GM12872 (cell line): ENCODE data around the gene DOP1A.

ENCODE experiments used
- TF ChIP-seq, protein P1 (sequence below): IDR thresholded peaks from 3 replicates; pipeline ENCODE4 v1.5.1; 2011; ENCODE audit warnings: low read depth, mild to moderate bottlenecking, low read length, moderate library complexity; ENCODE audit not compliant: insufficient read depth

The DOP1A gene, protein sequence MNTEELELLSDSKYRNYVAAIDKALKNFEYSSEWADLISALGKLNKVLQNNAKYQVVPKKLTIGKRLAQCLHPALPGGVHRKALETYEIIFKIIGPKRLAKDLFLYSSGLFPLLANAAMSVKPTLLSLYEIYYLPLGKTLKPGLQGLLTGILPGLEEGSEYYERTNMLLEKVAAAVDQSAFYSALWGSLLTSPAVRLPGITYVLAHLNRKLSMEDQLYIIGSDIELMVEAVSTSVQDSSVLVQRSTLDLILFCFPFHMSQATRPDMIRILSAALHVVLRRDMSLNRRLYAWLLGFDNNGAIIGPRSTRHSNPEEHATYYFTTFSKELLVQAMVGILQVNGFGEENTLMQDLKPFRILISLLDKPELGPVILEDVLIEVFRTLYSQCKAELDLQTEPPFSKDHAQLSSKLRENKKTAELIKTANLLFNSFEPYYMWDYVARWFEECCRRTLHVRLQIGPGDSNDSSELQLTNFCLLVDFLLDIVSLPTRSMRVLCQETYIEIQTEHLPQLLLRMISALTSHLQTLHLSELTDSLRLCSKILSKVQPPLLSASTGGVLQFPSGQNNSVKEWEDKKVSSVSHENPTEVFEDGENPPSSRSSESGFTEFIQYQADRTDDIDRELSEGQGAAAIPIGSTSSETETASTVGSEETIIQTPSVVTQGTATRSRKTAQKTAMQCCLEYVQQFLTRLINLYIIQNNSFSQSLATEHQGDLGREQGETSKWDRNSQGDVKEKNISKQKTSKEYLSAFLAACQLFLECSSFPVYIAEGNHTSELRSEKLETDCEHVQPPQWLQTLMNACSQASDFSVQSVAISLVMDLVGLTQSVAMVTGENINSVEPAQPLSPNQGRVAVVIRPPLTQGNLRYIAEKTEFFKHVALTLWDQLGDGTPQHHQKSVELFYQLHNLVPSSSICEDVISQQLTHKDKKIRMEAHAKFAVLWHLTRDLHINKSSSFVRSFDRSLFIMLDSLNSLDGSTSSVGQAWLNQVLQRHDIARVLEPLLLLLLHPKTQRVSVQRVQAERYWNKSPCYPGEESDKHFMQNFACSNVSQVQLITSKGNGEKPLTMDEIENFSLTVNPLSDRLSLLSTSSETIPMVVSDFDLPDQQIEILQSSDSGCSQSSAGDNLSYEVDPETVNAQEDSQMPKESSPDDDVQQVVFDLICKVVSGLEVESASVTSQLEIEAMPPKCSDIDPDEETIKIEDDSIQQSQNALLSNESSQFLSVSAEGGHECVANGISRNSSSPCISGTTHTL (N-terminal part only)

DNA sequence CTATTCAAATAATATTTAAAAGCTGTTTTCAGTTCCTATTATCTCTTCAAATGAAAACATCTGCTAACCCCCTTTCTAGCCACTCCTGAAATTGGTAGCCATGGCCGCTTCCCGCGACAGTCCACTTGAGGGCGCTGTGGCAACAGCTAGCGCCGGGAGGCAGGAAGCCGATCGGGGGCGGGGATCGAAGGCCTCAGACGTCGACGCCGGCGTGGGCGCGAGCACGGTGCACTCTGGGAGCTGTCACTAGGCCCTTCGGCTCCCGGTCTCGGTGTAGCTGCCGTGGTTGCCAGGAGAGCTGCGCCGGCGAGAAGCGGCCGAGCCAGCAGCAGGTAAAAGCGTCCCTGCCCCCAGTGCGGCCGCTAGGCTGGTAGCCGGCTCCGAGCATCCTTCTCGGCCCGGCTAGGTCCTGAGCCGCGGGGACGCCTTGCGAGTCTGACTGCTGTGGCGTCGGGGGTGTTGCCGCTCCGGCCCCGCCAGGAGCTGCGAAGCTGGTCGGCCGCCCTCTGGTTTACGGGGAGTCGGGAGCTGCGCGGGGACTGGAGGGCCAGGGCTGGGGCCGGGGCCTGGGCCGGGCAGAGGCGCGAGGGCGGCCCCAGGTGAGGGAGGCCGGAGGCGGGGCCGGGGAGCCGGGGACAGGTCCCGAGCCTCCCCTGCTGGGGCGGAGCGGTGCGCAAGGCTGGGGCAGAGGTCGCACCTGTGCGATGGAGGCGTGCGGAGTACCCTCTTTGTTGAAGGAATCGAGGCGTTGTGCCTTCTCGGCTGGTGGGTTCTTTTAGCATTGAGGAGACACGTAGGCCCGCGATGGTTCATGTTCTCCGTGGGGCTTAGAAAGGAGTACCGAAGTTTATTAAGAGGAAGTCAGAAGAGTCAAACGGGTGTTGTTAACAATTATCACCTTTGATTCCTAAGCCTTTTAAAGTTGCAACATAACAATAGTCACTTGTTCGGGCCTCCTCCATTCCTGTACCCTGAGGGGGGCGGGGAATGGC, at the start of gene DOP1A:
Gene DOP1A, plus strand, starts transcription at position 224 of the 992 bp plus-strand sequence. CDS start 29,307 bp downstream, outside the sequence.
- TF ChIP-seq, protein P1, sequence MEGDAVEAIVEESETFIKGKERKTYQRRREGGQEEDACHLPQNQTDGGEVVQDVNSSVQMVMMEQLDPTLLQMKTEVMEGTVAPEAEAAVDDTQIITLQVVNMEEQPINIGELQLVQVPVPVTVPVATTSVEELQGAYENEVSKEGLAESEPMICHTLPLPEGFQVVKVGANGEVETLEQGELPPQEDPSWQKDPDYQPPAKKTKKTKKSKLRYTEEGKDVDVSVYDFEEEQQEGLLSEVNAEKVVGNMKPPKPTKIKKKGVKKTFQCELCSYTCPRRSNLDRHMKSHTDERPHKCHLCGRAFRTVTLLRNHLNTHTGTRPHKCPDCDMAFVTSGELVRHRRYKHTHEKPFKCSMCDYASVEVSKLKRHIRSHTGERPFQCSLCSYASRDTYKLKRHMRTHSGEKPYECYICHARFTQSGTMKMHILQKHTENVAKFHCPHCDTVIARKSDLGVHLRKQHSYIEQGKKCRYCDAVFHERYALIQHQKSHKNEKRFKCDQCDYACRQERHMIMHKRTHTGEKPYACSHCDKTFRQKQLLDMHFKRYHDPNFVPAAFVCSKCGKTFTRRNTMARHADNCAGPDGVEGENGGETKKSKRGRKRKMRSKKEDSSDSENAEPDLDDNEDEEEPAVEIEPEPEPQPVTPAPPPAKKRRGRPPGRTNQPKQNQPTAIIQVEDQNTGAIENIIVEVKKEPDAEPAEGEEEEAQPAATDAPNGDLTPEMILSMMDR: peak; percentile 87

DNA sequence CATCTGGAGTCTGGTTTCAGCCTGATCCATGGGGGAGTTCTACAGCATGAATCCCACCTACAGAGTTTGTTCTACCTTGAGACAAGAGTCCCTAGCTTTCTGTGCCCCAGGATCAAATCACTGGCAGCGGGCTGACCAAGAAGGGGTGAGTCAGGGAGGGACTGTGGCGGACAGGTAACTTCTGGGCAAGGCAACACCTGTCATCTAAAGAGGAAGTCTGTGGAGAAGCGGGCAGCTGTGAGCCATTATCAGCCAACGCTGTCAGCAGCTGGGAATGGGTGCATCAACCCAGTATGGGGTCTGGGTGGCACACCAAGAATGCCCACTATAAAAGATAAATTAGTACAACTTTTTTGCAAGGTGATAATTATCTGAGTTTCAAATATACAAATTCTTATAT, 47.7 kb upstream of the DOP1A start:
- TF ChIP-seq, protein P1: no peak

DNA sequence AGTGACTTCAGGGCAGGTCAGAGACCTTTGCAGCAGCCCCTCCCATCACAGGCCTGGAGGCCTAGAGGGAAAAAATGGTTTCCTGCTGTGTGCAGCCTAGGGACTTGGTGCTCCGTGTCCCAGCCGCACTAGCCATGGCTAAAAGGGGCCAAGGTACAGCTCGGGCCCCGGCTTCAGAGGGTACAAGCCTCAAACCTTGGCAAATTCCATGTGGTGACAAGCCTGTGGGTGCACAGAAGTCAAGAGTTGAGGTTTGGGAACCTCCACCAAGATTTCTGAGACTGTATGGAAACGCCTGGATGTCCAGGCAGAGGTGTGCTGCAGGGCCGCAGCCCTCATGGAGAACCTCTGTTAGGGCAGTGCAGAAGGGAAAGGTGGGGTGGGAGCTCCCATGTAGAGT, 35.8 kb upstream of the DOP1A start:
- TF ChIP-seq, protein P1: no peak

DNA sequence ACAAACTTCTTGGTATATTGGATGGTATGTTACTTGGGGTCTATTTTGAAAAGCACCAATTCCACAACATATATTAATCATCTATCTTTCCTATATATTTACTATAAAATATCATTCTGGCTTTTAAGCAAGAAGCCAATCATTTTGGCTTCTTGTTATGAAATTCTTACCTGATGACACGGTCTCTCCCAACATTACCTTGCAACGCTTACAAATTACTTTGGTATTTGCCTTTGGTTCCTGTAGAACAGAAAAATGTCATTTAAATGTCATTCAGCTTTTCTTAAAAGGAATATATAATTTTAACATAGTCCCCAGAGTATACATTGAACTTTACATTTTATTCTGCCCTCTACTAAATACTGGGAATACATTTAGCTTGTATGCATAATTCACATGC, 29.2 kb upstream of the DOP1A start:
- TF ChIP-seq, protein P1: no peak

DNA sequence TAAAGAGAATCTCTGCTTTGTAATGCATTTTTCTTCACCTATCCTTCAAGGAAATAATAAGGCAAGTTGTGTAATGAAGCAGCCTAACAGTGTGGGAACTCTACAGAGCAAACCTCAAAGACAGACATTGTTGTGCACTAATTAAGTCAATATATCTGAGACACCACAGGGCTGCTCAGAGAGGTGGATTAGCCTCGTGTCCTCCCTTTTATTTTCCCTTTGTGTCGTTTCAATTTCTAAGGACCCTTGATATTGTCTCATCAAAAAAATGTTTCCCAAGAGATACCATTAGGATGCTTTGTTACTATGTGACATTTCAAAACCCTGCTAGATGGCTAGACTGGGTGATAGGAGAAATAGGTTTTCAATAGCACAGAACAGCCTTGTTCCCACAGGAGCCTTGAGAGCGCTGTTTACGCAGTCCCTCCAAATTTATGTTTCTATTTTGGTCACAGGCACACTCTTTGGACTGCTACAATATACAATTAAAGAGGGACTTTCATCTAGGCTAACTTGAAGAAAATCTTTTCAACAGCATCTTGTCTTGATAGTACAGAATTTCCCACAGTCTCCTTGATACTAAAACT, 24.9 kb upstream of the DOP1A start:
- TF ChIP-seq, protein P1: no peak

DNA sequence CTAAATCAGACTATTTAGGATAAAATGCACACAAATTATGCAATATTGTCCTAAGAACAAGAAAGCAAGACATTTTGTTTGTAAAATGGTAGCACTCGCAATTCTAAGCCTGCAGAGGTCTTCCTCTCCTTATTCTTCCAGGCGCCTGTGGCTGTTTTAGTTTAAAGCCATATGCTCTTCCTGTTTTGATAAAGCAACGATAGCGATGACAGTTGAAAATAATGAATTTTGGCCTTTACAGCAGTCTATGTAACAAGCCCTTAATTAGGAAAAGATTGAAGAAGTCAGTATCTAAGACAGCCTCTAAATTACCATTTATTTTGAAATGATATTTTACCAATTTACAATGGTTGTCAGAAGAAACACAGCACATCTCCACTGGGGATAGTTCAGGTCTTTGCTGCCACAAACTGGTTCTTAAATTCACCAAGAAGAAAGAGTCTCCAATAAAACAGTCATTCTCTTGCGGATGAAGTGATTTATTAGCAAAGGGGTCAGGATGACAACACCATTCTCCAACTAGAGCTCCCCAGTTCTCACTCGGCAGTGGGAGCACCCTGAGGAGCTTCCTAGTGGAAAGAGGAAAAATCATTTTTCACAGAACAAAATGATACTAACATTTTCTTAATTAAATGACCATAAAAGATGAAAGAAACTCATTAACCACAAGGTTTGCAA, 23.2 kb upstream of the DOP1A start:
- TF ChIP-seq, protein P1: no peak
